Thyroid gland (tissue), 4 donors: ENCODE data around the gene DENND1A.

Experiments used
- CTCF ChIP-seq, 6 experiments: fragments of 200-600 bp in 3 of 6; fragments of 450-650 bp in 3 of 6; sonication (generic) in 3 of 6; IDR thresholded peaks; one replicate each; pipeline ENCODE4 v1.5.1; 2016 to 2019; ENCODE audit warnings: antibody characterized with exemption in 6 of 6, mild to moderate bottlenecking in 2 of 6, inconsistent platforms in 1 of 6, moderate library complexity in 1 of 6
- POLR2A ChIP-seq, 2 donors: fragments of 450-650 bp; IDR thresholded peaks; one replicate each; pipeline ENCODE4 v1.6.1; 2017; ENCODE audit warnings: antibody characterized with exemption in 2 of 2, mild to moderate bottlenecking in 2 of 2, moderate library complexity in 1 of 2

DNA sequence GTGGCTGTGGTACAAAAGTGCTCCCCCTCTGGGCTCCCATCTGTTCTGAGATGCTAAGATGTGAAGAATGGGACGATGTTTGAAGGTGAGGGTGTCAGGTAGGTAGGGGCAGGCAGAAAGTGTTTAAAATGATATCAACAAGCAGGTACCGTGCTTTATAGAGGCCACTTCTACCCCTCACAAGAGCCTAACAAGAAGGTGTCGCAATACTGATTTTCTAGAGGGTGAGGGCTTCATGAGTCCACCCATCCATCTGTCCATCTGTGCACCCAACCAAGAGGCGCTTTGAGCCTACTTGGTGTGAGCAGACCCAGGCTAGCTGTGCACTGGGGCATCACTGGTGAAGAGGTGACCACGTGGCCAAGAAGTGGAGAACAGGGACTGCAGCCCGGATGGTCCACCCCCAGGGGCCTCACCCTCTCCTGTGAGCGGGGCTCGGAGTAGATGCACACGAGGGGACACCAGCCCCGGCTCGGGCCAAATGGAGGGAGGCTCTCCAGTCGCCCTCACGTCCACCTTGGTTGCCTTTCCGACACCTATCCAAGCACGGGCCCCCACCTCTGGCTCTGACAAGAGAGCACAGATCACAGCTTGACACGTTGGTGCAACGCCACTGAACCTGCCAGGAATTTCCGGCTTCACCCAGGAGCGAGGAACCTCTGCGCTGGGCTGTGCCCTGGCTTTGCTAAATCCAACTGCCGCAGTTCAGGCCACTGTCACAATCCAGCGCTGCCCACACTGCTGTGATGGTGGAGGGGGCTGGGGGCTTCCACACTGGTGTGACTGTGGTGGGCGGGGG is 539.4 kb downstream of the DENND1A start:
- TF ChIP-seq POLR2A (IDR thresholded peaks at IDR 0.05): peak in 1 of 2 donors; percentile 23
- peak in 1 of 6 experiments; percentile 16 for TF ChIP-seq CTCF (IDR thresholded peaks at IDR 0.05)
